Right hindlimb (tissue), 1 donor: ENCODE measurements around the gene C6orf62.
"Not testable (repeated sequence)": the region's sequence is repeated elsewhere in the genome, so short reads cannot be mapped to it uniquely, and the experiment has no call there.

ENCODE experiments used
- DNase-seq: peaks from one replicate; pipeline ENCODE4 v3.0.0-alpha.2; 2018

Gene C6orf62

DNA sequence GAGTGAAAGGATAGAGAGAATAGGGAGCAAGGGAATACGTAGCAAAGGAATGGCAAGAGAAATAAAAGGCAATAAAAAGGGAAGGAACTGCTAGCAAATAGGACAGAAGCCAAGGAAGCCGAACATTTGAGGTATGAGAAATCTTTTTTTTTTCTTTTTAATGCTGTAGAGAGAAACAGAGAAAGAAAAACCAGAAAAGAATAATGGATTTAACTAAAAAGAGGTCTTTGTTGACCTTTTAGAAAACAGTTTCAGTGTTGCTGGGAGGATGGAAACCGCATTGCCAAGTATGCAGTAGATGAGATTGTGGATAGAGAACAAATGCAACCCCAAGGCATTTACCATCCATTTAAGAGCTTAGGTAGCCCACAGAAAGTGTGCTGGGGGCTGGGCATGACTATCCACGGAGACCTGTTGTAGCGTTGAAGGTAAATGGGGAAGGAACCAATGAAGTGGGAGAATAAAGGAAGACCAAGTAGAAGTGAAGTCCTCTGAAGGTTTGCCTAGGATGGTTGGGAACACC, 23.3 kb upstream of the C6orf62 start:
- no peak for DNase-seq

DNA sequence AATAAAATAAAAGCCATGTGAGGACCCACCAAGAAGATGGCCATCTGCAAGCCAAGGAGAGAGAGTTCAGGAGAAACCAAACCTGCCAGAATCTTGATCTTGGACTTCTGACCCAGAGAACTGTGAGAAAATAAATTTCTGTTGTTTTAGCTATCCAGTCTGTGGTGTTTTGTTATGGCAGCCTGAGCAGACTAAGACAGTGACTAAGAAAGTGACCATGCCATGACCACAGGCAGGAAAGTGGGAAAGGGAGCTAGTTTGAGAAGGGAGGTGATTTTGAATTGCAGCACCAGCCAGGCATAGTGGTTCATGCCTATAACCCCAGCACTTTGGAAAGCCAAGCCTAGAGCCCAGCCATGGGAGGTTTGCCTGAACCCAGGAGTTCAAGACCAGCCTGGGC, 21.9 kb upstream of the C6orf62 start:
- no peak for DNase-seq

DNA sequence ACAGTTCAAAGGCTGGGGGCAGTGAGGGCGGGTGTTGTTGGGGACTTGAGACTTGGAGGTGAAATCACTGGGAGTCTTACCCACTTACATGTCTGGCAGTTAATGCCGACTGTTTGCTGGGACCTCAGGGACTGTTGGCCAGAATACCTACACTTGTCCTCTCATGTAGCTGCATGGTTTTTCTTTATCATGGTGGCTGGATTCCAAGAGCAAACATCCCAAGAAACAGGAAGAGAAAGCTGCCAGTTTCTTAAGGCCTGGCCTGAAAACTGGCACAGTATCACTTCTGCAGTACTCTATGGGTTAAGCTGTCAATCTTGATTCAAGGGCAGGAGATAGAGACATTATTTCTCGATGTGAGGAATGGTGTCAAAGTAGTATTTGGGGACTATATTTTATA, 19.8 kb upstream of the C6orf62 start:
- no peak for DNase-seq

DNA sequence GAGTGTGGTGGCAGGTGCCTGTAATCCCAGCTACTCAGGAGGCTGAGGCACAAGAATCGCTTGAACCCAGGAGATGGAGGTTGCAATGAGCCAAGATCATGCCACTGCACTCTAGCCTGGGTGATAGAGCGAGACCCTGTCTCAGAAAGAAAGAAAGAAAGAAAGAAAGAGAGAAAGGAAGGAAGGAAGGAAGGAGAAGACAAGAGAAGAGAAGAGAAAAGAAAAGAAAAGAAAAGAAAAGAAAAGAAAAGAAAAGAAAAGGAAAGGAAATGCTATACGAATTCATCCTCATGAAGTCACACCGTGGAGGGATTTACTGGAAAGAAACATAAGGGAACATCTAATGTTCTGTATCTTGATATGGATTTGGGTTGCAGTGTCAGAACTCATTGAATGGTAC, 15.8 kb upstream of the C6orf62 start:
- DNase-seq: not testable (repeated sequence)

DNA sequence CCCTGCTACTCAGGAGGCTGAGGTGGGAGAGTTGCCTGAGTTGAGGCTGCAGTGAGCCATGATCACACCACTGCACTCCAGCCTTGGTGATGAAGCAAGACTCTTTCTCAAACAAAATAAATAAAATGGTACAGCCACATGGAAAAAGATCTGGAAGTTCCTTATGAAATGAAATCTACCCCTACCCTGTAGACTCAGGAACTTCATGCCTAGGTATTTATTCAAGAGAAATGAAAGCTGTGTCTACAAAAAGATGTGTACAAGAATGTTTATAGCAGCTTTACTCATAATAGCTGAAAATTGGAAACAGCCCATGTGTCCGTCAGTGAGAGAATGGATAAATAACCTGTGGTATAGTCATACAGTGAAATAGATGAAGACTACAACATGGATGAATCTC, 15.2 kb upstream of the C6orf62 start:
- no peak for DNase-seq

DNA sequence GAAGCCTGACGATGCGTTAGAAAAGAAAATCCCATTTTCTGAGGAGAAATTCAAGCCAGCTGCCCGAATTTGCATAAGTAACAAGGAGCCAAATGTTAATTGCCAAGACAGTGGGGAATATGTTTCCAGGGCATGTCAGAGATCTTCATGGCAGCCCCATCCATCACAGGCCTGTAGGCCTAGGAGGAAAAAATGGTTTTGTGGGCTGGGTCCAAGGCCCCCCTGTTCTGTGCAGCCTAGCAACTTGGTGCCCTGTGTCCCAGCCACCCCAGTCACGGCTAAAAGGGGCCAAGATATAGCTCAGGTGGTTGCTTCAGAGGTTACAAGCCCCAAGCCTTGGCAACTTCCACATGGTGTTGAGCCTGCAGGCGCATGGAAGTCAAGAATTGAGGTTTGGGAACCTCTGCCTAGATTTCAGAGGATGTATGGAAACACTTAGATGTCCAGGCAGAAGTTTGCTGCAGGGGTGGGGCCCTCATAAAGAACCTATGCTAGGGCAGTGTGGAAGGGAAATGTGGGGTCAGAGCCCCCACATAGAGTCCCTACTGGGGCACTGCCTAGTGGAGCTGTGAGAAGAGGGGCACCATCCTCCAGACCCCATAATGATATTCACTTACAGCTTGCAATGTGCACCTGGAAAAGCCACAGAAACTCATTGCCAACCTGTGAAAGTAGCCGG, 12.6 kb upstream of the C6orf62 start:
- DNase-seq: not testable (repeated sequence)

DNA sequence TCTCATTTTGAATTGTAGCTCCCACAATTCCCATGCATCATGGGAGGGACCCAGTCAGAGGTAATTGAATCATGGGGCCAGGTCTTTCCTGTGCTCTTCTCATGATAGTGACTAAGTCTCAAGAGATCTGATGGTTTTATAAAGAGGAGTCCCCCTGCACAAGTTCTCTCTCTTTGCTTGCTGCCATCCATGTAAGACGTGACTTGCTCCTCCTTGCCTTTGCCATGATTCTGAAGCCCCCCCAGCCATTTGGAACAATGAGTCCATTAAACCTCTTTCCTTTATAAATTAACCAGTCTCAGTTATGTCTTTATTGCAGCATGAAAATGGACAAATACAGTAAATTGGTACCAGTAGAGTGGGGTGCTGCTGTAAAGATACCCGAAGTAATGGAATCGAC, 11.7 kb upstream of the C6orf62 start:
- not testable (repeated sequence) for DNase-seq

DNA sequence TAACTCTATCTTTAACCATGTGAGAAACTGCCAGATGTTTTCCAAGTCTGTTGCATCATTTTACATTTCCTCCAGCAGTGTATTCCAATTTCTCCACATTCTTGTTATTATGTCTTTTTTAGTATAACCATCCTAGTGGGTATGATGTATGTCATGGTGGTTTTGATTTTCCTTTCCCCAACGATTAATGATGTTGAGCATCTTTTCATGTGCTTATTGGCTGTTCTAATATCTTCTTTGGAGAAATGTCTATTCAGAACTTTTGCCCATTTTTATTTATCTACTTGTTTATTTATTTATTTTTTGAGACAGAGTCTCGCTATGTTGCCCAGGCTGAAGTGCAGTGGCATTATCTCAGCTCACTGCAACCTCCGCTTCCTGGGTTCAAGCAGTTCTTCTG, 4.3 kb upstream of the C6orf62 start:
- DNase-seq: no peak

DNA sequence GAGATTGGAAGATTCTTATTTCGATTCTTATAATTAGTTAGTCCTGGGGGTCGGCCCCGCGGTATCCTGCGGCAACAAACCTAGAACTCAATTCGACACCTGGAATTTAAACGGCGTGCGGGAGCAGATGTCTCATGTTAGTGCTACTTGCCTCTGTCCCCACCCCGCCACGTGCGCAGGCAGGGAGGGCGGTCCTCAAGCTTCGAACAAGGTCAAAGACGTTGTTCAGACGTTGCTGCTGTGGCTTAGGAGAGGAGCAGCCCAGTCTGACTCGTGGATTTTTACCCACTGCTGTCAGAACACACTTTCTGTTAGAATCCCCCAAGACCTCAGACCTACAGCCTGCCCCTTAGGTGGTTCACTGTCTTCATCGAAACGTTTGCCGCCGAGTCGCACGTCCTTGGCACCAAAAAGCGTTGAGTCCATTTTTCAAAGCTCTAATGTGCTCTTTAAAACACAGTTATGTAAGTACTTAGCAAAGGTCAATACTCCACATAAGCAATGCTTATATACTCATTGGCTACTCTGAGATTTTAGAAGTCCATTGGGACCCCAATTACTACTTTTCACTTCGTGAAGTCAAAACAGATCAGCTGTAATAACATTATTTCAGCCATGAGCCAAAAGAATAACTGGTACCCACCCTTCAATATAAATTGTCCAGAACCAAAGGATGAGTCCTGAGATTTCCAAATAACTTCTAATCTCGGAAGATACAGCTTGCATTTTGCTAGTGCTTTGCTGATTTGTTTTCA, 2.7 kb upstream of the C6orf62 start:
- DNase-seq: no peak

DNA sequence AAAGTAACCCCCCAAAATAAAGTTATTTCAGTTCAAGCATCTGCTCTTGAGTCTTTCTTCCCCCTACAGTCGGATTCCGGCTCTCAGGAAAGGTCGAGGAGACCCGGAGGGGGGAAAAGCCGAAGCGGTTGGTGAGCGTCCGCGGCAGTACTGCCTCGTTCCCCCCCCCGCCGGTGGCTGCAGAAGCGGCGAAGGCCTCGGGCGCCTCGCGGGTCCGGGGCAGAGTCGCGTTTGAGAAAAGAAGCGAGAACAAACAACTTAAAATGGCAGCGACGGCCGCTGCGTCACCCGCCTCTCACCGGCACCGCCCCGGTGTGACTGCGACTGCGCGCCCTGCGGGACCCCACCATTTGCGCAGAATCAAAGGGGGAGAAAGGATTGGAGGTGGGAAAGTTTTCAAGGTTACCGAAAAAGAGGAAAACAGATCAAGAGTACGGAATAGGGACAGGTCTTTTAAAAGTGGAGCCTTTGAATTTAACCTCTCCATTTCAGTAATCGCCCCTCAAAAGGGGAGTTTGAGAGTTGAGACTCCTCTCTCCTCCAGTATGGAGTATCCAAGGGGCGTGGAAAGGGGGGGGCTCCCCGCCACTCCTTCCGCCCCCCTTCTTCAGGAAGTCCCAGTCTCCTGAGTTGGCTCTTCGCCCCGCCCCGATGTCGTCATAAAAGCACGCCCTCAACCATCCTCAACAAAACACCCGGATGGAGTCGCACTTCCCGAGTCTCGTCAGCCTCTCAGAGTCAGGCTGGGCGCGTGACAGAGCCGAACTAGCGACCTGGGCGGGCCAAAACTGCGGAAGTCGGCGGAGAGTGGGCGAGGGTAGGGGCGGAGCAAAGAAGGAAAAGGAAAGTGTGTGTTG, 1.9 kb upstream of the C6orf62 start:
- DNase-seq: peak; percentile 100

DNA sequence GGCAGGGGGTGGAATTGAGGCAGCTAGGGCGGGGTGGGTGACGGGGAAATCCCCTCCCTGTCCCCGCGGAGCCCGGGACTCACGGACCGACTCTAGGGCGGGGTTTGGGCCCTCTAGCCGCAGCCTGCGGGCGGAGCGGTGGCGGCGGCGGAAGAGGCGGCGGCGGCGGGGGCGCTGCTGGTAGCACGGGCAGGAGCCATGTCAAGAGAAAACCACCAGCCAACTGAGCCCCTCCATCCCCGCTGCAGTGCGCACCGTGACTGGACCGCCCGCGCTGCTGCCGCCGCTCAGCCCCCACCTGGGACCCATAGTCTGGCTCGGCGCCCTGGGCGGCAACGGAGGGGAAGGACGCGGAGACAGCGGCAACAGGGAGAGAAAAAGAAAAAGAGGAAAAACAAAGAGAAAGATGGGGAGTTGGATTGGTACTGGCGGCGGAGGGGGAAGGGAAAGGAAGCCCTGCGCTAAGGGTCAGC, 1.2 kb upstream of the C6orf62 start:
- peak; percentile 65 for DNase-seq

DNA sequence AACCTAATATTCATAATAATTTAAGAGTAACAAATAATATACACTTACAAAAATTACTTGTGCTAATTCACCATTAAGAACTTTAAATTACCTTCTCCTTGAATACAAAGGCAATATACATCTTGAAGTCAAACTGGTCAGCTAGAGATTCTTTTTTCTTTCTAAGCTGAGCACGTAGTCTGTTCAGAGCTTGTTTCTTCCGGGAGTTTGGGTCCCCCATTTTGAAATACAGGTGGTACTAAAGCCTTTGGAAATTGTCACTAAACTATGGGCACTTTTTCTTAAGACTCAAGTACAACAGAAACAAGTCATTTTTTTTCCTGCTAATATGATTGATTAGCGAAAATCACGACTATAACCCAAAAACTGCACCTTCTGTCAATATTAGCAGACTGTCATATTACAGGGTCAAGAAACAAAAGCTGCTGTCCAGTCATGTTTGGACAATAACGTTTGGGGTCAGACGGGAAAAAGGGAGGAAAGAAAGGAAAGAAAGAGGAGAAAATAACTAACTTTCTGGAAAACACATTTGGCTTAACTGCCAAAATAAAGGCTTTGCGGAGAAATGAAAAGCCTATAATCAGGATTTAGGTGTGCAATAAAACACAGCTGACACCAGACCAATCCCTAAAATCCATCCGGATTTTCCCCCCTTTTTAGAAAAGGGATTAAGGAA, 367 bp downstream of the C6orf62 start:
- no peak for DNase-seq

DNA sequence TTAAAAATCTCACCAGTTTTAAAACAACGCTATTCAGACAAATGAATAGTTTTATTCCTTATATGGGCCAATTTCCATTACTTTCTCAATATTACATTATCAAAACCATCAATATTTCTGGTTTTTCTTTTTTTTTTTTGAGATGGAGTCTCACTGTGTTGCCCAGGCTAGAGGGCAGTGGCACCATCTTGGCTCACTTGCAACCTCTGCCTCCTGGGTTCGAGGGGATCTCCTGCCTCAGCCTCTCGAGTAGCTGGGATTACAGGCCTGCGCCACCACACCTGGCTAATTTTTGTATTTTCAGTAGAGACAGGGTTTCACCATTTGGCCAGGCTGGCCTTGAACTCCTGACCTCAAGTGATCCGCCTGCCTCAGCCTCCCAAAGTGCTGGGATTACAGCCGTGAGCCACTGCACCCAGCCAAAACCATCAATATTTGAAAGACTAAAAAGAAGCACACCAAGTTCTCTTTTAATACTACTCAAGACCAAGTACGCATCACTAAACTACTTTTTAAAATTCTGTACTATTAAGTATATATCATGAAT, 2.3 kb downstream of the C6orf62 start:
- DNase-seq: not testable (repeated sequence)

DNA sequence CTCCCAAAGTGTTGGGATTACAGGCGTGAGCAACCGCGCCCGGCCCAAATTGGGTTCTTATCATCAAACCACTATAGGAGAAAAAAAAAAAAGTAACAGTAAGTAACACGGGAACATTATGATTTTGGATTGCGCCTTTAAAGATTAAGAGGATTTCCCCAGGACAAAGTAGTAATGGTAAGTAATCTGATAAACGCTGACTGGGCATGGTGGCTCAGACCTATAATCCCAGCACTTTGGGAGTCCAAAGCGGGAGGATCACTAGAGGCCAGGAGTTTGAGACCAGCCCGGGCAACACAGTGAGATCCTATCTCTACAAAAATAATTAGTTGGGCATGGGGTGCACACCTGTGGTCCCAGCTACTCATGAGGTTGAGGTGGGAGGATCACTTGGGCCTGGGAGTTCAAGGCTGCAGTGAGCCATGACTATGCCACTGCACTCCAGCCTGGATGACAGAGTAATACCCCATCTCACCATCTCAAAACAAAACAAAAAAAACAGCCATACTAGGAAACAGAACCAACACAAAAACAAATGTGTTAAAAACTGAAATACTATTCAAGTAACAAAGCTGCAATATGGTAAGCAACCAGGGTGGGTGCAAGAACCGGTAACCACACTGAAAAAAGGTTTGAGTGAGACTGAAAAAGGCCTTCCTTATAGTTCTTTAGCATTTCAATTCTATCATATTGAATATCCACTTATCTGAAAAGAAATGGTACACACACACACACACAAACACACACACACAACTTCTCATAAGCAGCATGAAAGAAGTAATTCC, 8.2 kb downstream of the C6orf62 start:
- no peak for DNase-seq

DNA sequence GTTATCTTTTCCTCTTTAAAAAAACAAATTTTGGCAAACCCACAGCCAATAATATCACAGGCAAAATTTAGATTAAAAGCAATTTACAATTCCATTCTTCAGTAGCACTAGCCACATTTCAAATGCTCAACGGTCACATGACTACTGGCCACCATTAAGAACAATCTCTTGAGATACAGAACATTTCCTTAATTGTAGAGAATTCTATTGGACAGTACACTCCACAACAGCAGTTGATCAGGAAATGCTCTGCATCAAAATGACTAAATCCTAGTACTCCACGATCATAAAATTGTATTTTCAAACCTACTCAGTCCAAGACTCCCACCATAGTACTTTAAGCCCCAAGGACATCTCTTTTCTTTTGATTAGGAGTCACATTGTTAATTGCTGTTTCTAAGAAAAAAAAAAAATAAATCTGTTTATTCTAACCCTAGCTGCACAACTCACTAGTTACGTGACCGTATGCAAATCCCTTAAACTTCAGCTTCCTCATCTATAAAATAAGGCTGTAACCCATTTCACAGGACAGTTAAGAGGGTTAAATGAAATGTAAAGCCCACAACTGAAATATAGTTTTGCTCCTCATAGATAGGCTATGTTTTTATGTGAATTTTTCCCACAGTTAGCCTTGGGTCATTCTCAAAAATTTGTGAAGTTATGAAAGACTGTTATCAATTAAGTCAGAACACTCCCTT, 9.8 kb downstream of the C6orf62 start:
- no peak for DNase-seq

DNA sequence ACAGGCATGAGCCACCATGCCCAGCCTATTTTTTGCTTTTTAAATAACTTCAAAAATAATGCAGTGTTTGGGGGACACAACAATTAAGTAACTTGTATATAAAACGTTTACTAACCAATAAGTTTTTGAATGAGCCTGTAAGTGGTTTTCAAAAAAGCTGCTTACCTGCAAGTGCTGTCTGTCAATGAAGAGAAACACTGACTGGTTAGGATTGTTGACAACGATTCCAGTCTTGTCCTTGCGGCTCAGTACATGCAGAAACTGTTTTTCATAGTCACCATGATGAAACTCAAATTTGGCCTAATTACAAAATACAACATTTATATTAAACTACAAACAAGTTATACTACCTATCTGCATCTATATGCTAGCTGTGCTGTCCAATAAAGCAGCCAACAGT, 10.3 kb downstream of the C6orf62 start:
- DNase-seq: no peak

DNA sequence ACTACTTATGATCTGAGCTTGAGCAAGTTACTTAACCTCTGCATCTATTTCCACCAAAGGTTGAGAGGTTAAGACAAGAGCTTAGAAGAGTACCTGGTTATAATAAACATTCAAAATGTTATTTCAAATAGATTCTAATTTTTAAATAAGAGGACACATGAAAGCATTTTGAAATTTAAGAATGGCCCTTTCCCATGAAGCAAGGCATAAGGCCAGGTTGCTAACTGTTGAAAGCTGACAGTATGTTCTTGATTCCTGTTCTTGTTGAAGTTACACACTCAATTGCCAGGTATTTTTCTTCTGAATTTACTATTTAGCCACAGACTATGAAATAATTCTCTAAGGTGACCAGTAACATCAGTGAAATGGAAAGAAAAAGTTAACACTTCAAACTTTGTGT, 14.5 kb downstream of the C6orf62 start:
- DNase-seq: no peak

DNA sequence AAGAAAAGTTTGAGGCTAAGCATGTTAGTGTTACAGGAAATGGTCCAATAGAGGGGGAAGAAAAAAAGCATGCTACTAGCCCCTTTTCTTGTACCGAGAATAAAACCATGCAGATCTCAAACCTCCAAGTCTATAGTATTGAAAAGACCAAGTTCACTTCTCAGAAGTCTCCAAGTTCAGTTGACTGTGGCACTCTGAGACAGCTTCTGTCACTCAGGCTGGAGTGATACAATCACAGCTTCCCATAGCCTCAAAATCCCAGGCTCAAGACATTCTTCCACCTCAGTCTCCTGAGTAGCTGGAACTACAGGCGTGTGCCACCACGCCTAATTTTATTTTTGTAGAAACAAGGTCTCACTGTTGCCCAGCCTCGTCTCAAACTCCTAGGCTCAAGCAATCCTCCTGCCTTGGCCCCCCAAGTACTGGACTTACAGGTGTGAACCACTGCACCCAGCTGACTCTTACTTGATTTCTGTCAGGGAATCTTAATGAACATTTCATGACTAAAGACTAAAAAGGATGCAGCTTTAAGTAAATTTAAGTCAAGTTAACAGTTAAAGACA, 16.2 kb downstream of the C6orf62 start:
- DNase-seq: no peak

DNA sequence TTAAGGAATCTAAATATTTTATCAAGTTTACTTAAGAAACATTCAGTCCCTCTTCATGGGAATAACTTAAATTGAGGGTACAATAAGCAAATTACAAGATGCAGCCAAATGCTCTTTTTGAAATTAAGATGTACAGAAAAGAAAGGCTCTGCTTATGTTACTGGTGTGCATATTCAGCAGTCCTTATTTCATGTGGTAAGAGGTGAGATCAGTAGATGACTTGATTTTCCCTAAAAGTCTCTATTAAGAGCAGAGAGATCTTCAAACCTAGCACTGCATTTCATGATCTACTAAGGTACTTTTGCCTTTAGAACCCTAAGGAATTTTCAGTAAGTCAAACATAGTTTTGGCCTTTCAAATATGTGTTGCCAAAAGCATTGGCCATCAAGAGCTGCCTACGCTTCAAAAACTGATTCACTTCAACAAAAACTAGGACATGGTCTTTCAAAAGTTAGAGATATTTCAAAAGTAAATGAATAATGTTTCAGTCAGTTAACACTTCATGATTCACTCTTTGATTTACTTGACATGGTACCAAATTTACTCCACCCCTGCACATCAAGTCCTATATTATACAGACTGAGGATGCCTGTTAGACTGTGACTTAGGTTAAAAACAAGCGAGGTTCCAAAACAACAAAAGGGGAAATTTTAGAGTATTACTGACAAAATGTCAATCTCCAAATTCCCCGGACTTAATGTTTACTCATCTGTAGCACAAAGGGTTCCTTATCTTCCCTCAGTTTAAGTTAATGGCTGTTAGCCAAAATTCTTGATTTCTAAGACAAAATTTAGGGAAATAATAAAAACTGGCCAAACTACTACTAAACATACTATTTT, 19.2 kb downstream of the C6orf62 start:
- DNase-seq: no peak

DNA sequence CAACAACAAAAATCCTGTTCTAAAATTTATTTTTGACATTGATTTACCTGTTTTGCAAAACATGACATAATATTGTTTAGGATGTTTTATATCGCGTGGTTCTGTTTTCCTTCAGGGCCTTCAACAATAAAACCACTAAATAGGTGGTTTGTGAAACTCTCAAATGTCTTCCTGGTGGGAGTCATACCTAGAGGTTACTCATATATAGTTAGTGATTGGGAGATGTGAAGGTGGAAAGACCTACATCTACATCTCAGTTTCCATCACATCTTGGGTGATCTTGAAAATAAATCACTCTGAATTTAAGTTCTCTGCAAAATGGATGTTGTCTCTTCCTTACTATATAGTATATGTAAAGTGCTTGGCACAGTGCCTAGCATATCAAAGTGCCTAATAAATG, 22.9 kb downstream of the C6orf62 start:
- DNase-seq: no peak
